ENCODE results near the gene MUC22.

Gene MUC22

GRCh38 chr6:31001281-31001888 lies 8.9 kb upstream of the MUC22 start:
- TF ChIP-seq, protein P1, sequence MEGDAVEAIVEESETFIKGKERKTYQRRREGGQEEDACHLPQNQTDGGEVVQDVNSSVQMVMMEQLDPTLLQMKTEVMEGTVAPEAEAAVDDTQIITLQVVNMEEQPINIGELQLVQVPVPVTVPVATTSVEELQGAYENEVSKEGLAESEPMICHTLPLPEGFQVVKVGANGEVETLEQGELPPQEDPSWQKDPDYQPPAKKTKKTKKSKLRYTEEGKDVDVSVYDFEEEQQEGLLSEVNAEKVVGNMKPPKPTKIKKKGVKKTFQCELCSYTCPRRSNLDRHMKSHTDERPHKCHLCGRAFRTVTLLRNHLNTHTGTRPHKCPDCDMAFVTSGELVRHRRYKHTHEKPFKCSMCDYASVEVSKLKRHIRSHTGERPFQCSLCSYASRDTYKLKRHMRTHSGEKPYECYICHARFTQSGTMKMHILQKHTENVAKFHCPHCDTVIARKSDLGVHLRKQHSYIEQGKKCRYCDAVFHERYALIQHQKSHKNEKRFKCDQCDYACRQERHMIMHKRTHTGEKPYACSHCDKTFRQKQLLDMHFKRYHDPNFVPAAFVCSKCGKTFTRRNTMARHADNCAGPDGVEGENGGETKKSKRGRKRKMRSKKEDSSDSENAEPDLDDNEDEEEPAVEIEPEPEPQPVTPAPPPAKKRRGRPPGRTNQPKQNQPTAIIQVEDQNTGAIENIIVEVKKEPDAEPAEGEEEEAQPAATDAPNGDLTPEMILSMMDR (conservative IDR thresholded peaks at IDR 0.05), result no peak
- no peak for TF ChIP-seq ZFX (IDR thresholded peaks at IDR 0.05)
- no peak overlapping the region for H3K27ac ChIP-seq

GRCh38 chr6:31002471-31002870 lies 7.8 kb upstream of the MUC22 start:
- TF ChIP-seq, protein P1 (conservative IDR thresholded peaks at IDR 0.05), result no peak
- TF ChIP-seq ZFX (IDR thresholded peaks at IDR 0.05), result no peak
- H3K27ac ChIP-seq, result no peak overlapping the region

GRCh38 chr6:31004794-31005193 lies 5.5 kb upstream of the MUC22 start:
- H3K27ac ChIP-seq, result no peak overlapping the region
- TF ChIP-seq ZFX (IDR thresholded peaks at IDR 0.05), result no peak
- TF ChIP-seq, protein P1 (conservative IDR thresholded peaks at IDR 0.05), result no peak

DNA sequence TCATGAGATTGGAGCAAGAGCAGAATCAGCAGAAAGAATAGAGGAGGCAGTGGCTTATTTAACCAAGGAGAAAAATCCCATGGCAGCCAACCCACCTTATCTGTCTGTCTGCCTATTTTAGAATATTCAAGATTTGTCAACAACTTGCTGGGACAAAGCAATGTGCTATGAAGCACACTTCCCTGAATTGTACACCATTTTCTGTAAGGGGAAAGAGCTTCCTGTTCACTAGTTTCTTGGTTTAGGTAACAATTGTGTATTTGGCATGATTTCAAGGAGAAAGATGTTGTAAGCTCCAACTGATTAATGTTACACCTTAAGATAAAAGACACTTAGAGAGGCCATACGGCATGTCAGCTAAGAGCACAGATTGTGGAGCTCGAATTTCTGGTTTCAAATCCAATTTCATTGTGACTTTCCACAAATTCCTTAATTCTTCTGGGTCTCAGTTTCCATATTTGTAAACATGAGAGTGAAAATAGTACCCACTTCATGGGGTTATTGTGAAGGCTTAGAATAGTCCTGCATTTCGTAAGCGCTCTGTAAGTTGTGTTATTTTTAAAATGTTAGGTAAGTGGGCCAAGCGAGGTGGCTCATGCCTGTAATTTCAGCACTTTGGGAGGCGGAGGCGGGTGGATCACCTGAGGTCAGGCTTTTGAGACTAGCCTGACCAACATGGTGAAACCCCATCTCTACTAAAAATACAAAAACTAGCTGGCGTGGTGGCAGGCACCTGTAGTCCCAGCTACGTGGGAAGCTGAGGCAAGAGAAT lies 4.8 kb upstream of the MUC22 start:
- H3K27ac ChIP-seq, result no peak overlapping the region
- no peak for TF ChIP-seq ZFX (IDR thresholded peaks at IDR 0.05)
- TF ChIP-seq, protein P1 (conservative IDR thresholded peaks at IDR 0.05), result no peak

DNA sequence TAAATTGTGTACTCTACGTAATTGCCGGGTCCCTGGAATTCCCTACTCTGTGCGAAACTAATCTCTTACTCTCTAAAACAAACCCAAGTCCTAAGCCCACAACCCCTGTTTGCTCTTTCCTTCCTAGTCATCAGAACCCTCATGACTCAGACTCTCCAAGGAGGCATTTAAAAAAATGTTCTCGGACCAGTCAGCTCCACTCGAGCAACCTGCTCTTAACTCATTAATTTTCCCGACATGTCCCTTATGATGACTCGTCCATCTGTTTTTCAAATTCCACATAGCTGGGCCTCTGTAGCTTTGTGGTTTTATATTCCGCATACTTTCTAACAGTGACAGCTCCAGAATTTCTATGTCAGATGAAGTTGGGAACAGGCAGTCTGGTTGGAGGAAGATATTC lies 2.6 kb upstream of the MUC22 start:
- TF ChIP-seq, protein P1 (conservative IDR thresholded peaks at IDR 0.05), result no peak
- no peak for TF ChIP-seq ZFX (IDR thresholded peaks at IDR 0.05)
- no peak overlapping the region for H3K27ac ChIP-seq

DNA sequence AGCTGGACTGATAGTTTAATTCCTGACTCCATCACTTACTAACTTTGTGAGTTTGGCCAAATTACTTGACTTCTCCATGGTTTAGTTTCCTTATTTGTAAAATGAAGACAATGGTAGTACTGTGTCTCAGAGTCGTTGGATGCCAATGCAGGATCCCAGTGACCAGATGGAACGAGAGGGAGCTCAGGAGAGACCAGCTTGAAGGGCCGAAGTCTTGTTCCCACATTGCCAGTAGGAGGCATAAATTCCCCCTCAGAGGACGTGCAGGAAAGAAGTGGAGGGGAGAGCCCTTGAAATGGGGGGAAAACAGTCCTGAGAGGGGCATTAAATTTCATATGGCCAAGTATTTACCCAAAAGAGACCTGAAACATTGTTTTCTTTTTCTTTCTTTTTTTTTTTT lies 2.1 kb upstream of the MUC22 start:
- H3K27ac ChIP-seq, result no peak overlapping the region
- TF ChIP-seq, protein P1 (conservative IDR thresholded peaks at IDR 0.05), result no peak
- TF ChIP-seq ZFX (IDR thresholded peaks at IDR 0.05), result no peak

- TF ChIP-seq ZFX (IDR thresholded peaks at IDR 0.05), result no peak
- TF ChIP-seq, protein P1 (conservative IDR thresholded peaks at IDR 0.05), result no peak
- no peak overlapping the region for H3K27ac ChIP-seq
Measured at GRCh38 chr6:31009731-31010130, 543 bp upstream of the MUC22 start.

All from C4-2B (cell line).